Stimulated activated CD4-positive, alpha-beta T cell treated with anti-CD3 and anti-CD28 coated beads, Interleukin-15, amount 100 ng/mL, for 1 hour (primary cell): ENCODE measurements around the gene PLXND1.
"Not testable (repeated sequence)": the region's sequence is repeated elsewhere in the genome, so short reads cannot be mapped to it uniquely, and the experiment has no call there.

Experiments
- DNase-seq, 2 donors: peaks; one replicate each; pipeline ENCODE4 v3.0.0-alpha.2; 2020; ENCODE audit warnings: low read depth in 1 of 2, low spot score in 1 of 2

The PLXND1 gene

GRCh38 chr3:129529436-129530210, 76.9 kb downstream of the PLXND1 start:
- DNase-seq: no peak

GRCh38 chr3:129528589-129529100, 77.8 kb downstream of the PLXND1 start, which contains the start of gene RHO:
Gene RHO, plus strand, starts transcription at chr3:129528639. Its CDS starts 95 bp downstream, at chr3:129528734.
- no peak for DNase-seq

- DNase-seq: no peak
These were observed 79.2 kb downstream of the PLXND1 start for GRCh38 chr3:129527262-129527661.

GRCh38 chr3:129526121-129526900, 80.2 kb downstream of the PLXND1 start:
- DNase-seq: no peak

- no peak for DNase-seq
These were observed 81.0 kb downstream of the PLXND1 start for GRCh38 chr3:129525341-129525968.

- no peak for DNase-seq
These were observed 82.4 kb downstream of the PLXND1 start for GRCh38 chr3:129524081-129524480.

GRCh38 chr3:129522953-129523352, 83.5 kb downstream of the PLXND1 start:
- DNase-seq: no peak

- DNase-seq: no peak
These were observed 84.9 kb downstream of the PLXND1 start for GRCh38 chr3:129521611-129522010.

- DNase-seq: no peak
These were observed 85.5 kb downstream of the PLXND1 start for GRCh38 chr3:129520960-129521359.

- DNase-seq: no peak
These were observed 86.4 kb downstream of the PLXND1 start for GRCh38 chr3:129519896-129520715.

GRCh38 chr3:129519449-129519848, 87.0 kb downstream of the PLXND1 start:
- no peak for DNase-seq

GRCh38 chr3:129518581-129518980, 87.9 kb downstream of the PLXND1 start:
- no peak for DNase-seq

- no peak for DNase-seq
These were observed 88.4 kb downstream of the PLXND1 start for GRCh38 chr3:129518038-129518561.

- DNase-seq: no peak
These were observed 89.0 kb downstream of the PLXND1 start for GRCh38 chr3:129517516-129517915.

GRCh38 chr3:129515821-129516432, 90.5 kb downstream of the PLXND1 start:
- not testable (repeated sequence) for DNase-seq

GRCh38 chr3:129515108-129515820, 91.2 kb downstream of the PLXND1 start:
- not testable (repeated sequence) for DNase-seq

GRCh38 chr3:129514563-129514962, 91.9 kb downstream of the PLXND1 start:
- DNase-seq: no peak

- DNase-seq: no peak
These were observed 92.4 kb downstream of the PLXND1 start for GRCh38 chr3:129514110-129514509.

GRCh38 chr3:129513705-129514104, 92.8 kb downstream of the PLXND1 start:
- DNase-seq: no peak
